ENCODE data around the gene WT1.

The WT1 gene

GRCh38 chr11:32391479-32391878, 43.9 kb downstream of the WT1 start:
- TF ChIP-seq CTCF (IDR thresholded peaks at IDR 0.05) = no peak

GRCh38 chr11:32390712-32391111, 44.6 kb downstream of the WT1 start:
- no peak for TF ChIP-seq CTCF (IDR thresholded peaks at IDR 0.05)

- TF ChIP-seq CTCF (IDR thresholded peaks at IDR 0.05) = no peak
Measured at GRCh38 chr11:32388871-32389770, 46.2 kb downstream of the WT1 start.

- TF ChIP-seq CTCF (IDR thresholded peaks at IDR 0.05) = no peak
Measured at GRCh38 chr11:32388365-32388764, 47.0 kb downstream of the WT1 start.

- no peak for TF ChIP-seq CTCF (IDR thresholded peaks at IDR 0.05)
Measured at GRCh38 chr11:32387411-32387810, 47.9 kb downstream of the WT1 start.

GRCh38 chr11:32386770-32387377, 48.5 kb downstream of the WT1 start:
- TF ChIP-seq CTCF (IDR thresholded peaks at IDR 0.05) = no peak

GRCh38 chr11:32385998-32386397, 49.3 kb downstream of the WT1 start:
- peak; percentile 70 for TF ChIP-seq CTCF (IDR thresholded peaks at IDR 0.05)

All from LNCAP (cell line).